Measurements from ENCODE around the gene CHST11. TPM values are rescaled to one million over a fixed set of nuclear protein-coding genes. Genes with fewer than 3 reads are reported as not detected.

The CHST11 gene
- polyA plus RNA-seq, 1 donor (not counting 4 experiments of a cell fraction or from before 2014, with no cell fraction given), result 11.9 TPM

GRCh38 chr12:104569346-104570173 is 112.8 kb downstream of the CHST11 start:
- dilution Hi-C loops (cut with MboI; ENCODE audit: extremely low pct_ligation_motif_present, low sequenced_read_pairs), result no loop called here
- Histone ChIP-seq H2AFZ (ENCODE audit: control insufficient read depth, low read length) (no peak overlapping the region), H3K36me3 (ENCODE audit: control insufficient read depth in 2 of 2, extremely low read depth in 1 of 2, insufficient read depth in 2 of 2, low read length in 2 of 2) (no peaks in the 10 kb centered on the region), H3K4me2 (ENCODE audit: control insufficient read depth, extremely low read depth, insufficient read depth, low read depth, low read length) (no peak overlapping the region), H3K4me1 (ENCODE audit: control insufficient read depth, extremely low read depth, insufficient read depth, low read length) (no peaks in the 10 kb centered on the region), H3K4me3 (ENCODE audit: control insufficient read depth in 2 of 3, extremely low read depth in 1 of 3, insufficient read depth in 2 of 3, low read depth in 1 of 3, low read length in 3 of 3) (no peak overlapping the region), H3K9ac (ENCODE audit: control insufficient read depth, extremely low read depth, insufficient read depth, low read length) (no peak overlapping the region), H3K9me3 (ENCODE audit: control insufficient read depth, low read depth, low read length) (no peaks in the 10 kb centered on the region), H3K27me3 (ENCODE audit: control insufficient read depth, extremely low read depth, insufficient read depth, low read length) (no peaks in the 10 kb centered on the region), H3K27ac (ENCODE audit: control insufficient read depth, insufficient read depth, low read length) (no peak overlapping the region), H4K20me1 (ENCODE audit: control insufficient read depth, extremely low read depth, insufficient read depth, low read length) (no peaks in the 10 kb centered on the region), H3K79me2 (ENCODE audit: control insufficient read depth, insufficient read depth, low read length) (peaks cover 5% of the 10 kb centered on the region), H3K9me1 (ENCODE audit: control insufficient read depth, extremely low read depth, insufficient read depth, low read length) (no peaks in the 10 kb centered on the region)
- TF ChIP-seq CTCF (optimal IDR thresholded peaks at IDR 0.05 in 1 of 3, IDR thresholded peaks at IDR 0.05 in 1 of 3, conservative IDR thresholded peaks at IDR 0.05 in 1 of 3; ENCODE audit: extremely low read depth in 1 of 3, insufficient read depth in 2 of 3, low read length in 3 of 3) (no peak), EZH2 (IDR thresholded peaks at IDR 0.05; ENCODE audit: low read length) (no peak)
- FAIRE-seq (no peak), DNase-seq (ENCODE audit: low read depth, low spot score) (no peak)

GRCh38 chr12:104570174-104570907 is 113.6 kb downstream of the CHST11 start:
- H3K79me2 ChIP-seq (ENCODE audit: control insufficient read depth, insufficient read depth, low read length), result peaks cover 6% of the 10 kb centered on the region
- dilution Hi-C loops (cut with MboI; ENCODE audit: extremely low pct_ligation_motif_present, low sequenced_read_pairs), result no loop called here
- FAIRE-seq, result no peak

More at GRCh38 chr12:104570174-104570907, 113.6 kb downstream of the CHST11 start:
- H3K36me3 ChIP-seq (ENCODE audit: control insufficient read depth in 2 of 2, extremely low read depth in 1 of 2, insufficient read depth in 2 of 2, low read length in 2 of 2), result no peaks in the 10 kb centered on the region
- no peak overlapping the region for H2AFZ ChIP-seq (ENCODE audit: control insufficient read depth, low read length)
- H3K9ac ChIP-seq (ENCODE audit: control insufficient read depth, extremely low read depth, insufficient read depth, low read length), result no peak overlapping the region
- H3K9me1 ChIP-seq (ENCODE audit: control insufficient read depth, extremely low read depth, insufficient read depth, low read length), result no peaks in the 10 kb centered on the region
- no peaks in the 10 kb centered on the region for H3K27me3 ChIP-seq (ENCODE audit: control insufficient read depth, extremely low read depth, insufficient read depth, low read length)
- no peaks in the 10 kb centered on the region for H3K9me3 ChIP-seq (ENCODE audit: control insufficient read depth, low read depth, low read length)
- no peaks in the 10 kb centered on the region for H3K4me1 ChIP-seq (ENCODE audit: control insufficient read depth, extremely low read depth, insufficient read depth, low read length)
- H3K4me2 ChIP-seq (ENCODE audit: control insufficient read depth, extremely low read depth, insufficient read depth, low read depth, low read length), result no peak overlapping the region
- no peak overlapping the region for H3K27ac ChIP-seq (ENCODE audit: control insufficient read depth, insufficient read depth, low read length)
- DNase-seq (ENCODE audit: low read depth, low spot score), result no peak
- TF ChIP-seq CTCF (optimal IDR thresholded peaks at IDR 0.05 in 1 of 3, IDR thresholded peaks at IDR 0.05 in 1 of 3, conservative IDR thresholded peaks at IDR 0.05 in 1 of 3; ENCODE audit: extremely low read depth in 1 of 3, insufficient read depth in 2 of 3, low read length in 3 of 3), result no peak
- no peak for TF ChIP-seq EZH2 (IDR thresholded peaks at IDR 0.05; ENCODE audit: low read length)
- H4K20me1 ChIP-seq (ENCODE audit: control insufficient read depth, extremely low read depth, insufficient read depth, low read length), result no peaks in the 10 kb centered on the region
- H3K4me3 ChIP-seq (ENCODE audit: control insufficient read depth in 2 of 3, extremely low read depth in 1 of 3, insufficient read depth in 2 of 3, low read depth in 1 of 3, low read length in 3 of 3), result no peak overlapping the region
